Karpas-422 (cell line): ENCODE results near the gene ZNF710. TPM values are rescaled to one million over a fixed set of nuclear protein-coding genes. Genes with fewer than 3 reads are reported as not detected.

ENCODE experiments used
- DNase-seq: peaks from one replicate; pipeline ENCODE4 v3.0.0-alpha.2; 2015
- H2AFZ ChIP-seq: fragments of 200-600 bp; sonication (generic); 2 replicates; pipeline ENCODE4 v1.6.1; 2014; ENCODE audit warnings: antibody characterized with exemption, low read length, mixed read lengths
- H3K27ac ChIP-seq: fragments of 200-600 bp; sonication (generic); 2 replicates; pipeline ENCODE4 v1.5.1; 2014; ENCODE audit warnings: mild to moderate bottlenecking, low read length, moderate library complexity
- H3K27me3 ChIP-seq: fragments of 200-600 bp; sonication (generic); 2 replicates; pipeline ENCODE4 v1.6.1; 2014; ENCODE audit warnings: low read length, mixed read lengths
- H3K36me3 ChIP-seq: fragments of 200-600 bp; sonication (generic); 2 replicates; pipeline ENCODE4 v1.6.1; 2014; ENCODE audit warnings: low read length, mixed read lengths; ENCODE audit not compliant: insufficient read depth
- H3K4me1 ChIP-seq: fragments of 200-600 bp; sonication (generic); 2 replicates; pipeline ENCODE4 v1.6.1; 2014; ENCODE audit warnings: mild to moderate bottlenecking, low read length, mixed read lengths
- H3K4me2 ChIP-seq: fragments of 200-600 bp; sonication (generic); 2 replicates; pipeline ENCODE4 v1.6.1; 2014; ENCODE audit warnings: low read length, low read depth, mild to moderate bottlenecking; ENCODE audit not compliant: poor library complexity, severe bottlenecking
- H3K4me3 ChIP-seq: fragments of 200-600 bp; sonication (generic); 2 replicates; pipeline ENCODE4 v1.5.1; 2014; ENCODE audit warnings: mild to moderate bottlenecking, antibody characterized with exemption, low read length, mixed read lengths
- H3K79me2 ChIP-seq: fragments of 200-600 bp; sonication (generic); 2 replicates; pipeline ENCODE4 v1.6.1; 2014; ENCODE audit warnings: mild to moderate bottlenecking, low read length, mixed read lengths
- H3K9ac ChIP-seq: fragments of 200-600 bp; sonication (generic); 2 replicates; pipeline ENCODE4 v1.6.0; 2014; ENCODE audit warnings: low read length
- H3K9me2 ChIP-seq: fragments of 200-600 bp; sonication (generic), shearing (Covaris generic); replicated peaks from 2 replicates; pipeline ENCODE4 v1.6.0; 2014; ENCODE audit warnings: mild to moderate bottlenecking, low read length, moderate library complexity; ENCODE audit not compliant: insufficient read depth
- H3K9me3 ChIP-seq: fragments of 300-700, 200-600 bp; sonication (generic); 2 replicates; pipeline ENCODE4 v1.6.1; 2014; ENCODE audit warnings: low read length, mixed read lengths
- H4K20me1 ChIP-seq: fragments of 200-600 bp; sonication (generic); 2 replicates; pipeline ENCODE4 v1.6.1; 2014; ENCODE audit warnings: mild to moderate bottlenecking, antibody characterized with exemption, low read length, low read depth; ENCODE audit not compliant: insufficient read depth
- total RNA-seq: library from RNA; depleted of rRNA; stranded (reverse); fragments of >200 nt; shearing (Covaris generic); gene quantifications from 2 replicates; pipeline ENCODE4 v1.2.3, GENCODE V29; 2014; ENCODE audit warnings: low replicate concordance

The ZNF710 gene
- total RNA-seq, 1 experiment from 2014 or later = 25.2 TPM

- Histone ChIP-seq H3K4me3 (no peak overlapping the region), H3K4me1 (peaks cover 6% of the 10 kb centered on the region; the same call in 1 of the 2 replicates), H3K4me2 (no peak overlapping the region), H4K20me1 (no peaks in the 10 kb centered on the region), H3K79me2 (peaks cover 99% of the 10 kb centered on the region), H3K27ac (0 out of 2 replicates have a peak overlapping the region, but pooled peaks have one; percentile 12), H2AFZ (no peak overlapping the region), H3K9me3 (no peaks in the 10 kb centered on the region), H3K36me3 (peaks cover 5% of the 10 kb centered on the region; the same call in 1 of the 2 replicates), H3K9me2 (no peaks in the 10 kb centered on the region), H3K9ac (no peak overlapping the region), H3K27me3 (no peaks in the 10 kb centered on the region)
- DNase-seq = no peak
Observed at GRCh38 chr15:90016721-90017120, 15.6 kb downstream of the ZNF710 start.

GRCh38 chr15:90018216-90018831 is 17.2 kb downstream of the ZNF710 start:
- Histone ChIP-seq H3K4me1 (peaks cover 15% of the 10 kb centered on the region), H3K27me3 (no peaks in the 10 kb centered on the region), H2AFZ (no peak overlapping the region), H3K4me3 (no peak overlapping the region), H3K9me2 (no peaks in the 10 kb centered on the region), H3K79me2 (peaks cover 98% of the 10 kb centered on the region), H3K36me3 (no peaks in the 10 kb centered on the region), H3K4me2 (no peak overlapping the region), H4K20me1 (no peaks in the 10 kb centered on the region), H3K9me3 (no peaks in the 10 kb centered on the region), H3K27ac (no peak overlapping the region), H3K9ac (no peak overlapping the region)
- no peak for DNase-seq

- H3K4me3 ChIP-seq = no peak overlapping the region
- H4K20me1 ChIP-seq = no peaks in the 10 kb centered on the region
- H3K9ac ChIP-seq = no peak overlapping the region
- H3K4me1 ChIP-seq = peaks cover 28% of the 10 kb centered on the region
- H3K9me2 ChIP-seq = no peaks in the 10 kb centered on the region
- H3K4me2 ChIP-seq = no peak overlapping the region
- DNase-seq = no peak
- H3K27me3 ChIP-seq = no peaks in the 10 kb centered on the region
- H3K36me3 ChIP-seq = no peaks in the 10 kb centered on the region
- no peak overlapping the region for H2AFZ ChIP-seq
- no peaks in the 10 kb centered on the region for H3K9me3 ChIP-seq
- peaks cover 98% of the 10 kb centered on the region for H3K79me2 ChIP-seq
- no peak overlapping the region for H3K27ac ChIP-seq
Observed at GRCh38 chr15:90019611-90020010, 18.5 kb downstream of the ZNF710 start.

- H2AFZ ChIP-seq = no peak overlapping the region
- no peak overlapping the region for H3K4me3 ChIP-seq
- H3K4me2 ChIP-seq = no peak overlapping the region
- H3K9me2 ChIP-seq = no peaks in the 10 kb centered on the region
- H4K20me1 ChIP-seq = no peaks in the 10 kb centered on the region
- no peak overlapping the region for H3K9ac ChIP-seq
- H3K27me3 ChIP-seq = no peaks in the 10 kb centered on the region
- no peaks in the 10 kb centered on the region for H3K9me3 ChIP-seq
- no peak for DNase-seq
- H3K36me3 ChIP-seq = no peaks in the 10 kb centered on the region
- H3K79me2 ChIP-seq = peaks cover 98% of the 10 kb centered on the region
- H3K27ac ChIP-seq = no peak overlapping the region
- H3K4me1 ChIP-seq = peaks cover 33% of the 10 kb centered on the region
Observed at GRCh38 chr15:90020021-90020735, 19.1 kb downstream of the ZNF710 start.

- no peak for DNase-seq
- Histone ChIP-seq H4K20me1 (no peaks in the 10 kb centered on the region), H3K4me1 (peaks cover 41% of the 10 kb centered on the region), H3K27ac (no peak overlapping the region), H3K27me3 (no peaks in the 10 kb centered on the region), H3K9me3 (no peaks in the 10 kb centered on the region), H3K9ac (no peak overlapping the region), H2AFZ (no peak overlapping the region), H3K9me2 (no peaks in the 10 kb centered on the region), H3K36me3 (no peaks in the 10 kb centered on the region), H3K79me2 (peaks cover 98% of the 10 kb centered on the region), H3K4me2 (no peak overlapping the region), H3K4me3 (no peak overlapping the region)
Observed at GRCh38 chr15:90020936-90021507, 19.9 kb downstream of the ZNF710 start.

- Histone ChIP-seq H3K4me3 (no peak overlapping the region), H3K9me3 (no peaks in the 10 kb centered on the region), H2AFZ (no peak overlapping the region), H4K20me1 (no peaks in the 10 kb centered on the region), H3K79me2 (peaks cover 97% of the 10 kb centered on the region), H3K9ac (no peak overlapping the region), H3K27me3 (no peaks in the 10 kb centered on the region), H3K27ac (no peak overlapping the region), H3K4me2 (no peak overlapping the region), H3K9me2 (no peaks in the 10 kb centered on the region), H3K4me1 (peaks cover 40% of the 10 kb centered on the region), H3K36me3 (no peaks in the 10 kb centered on the region)
- no peak for DNase-seq
Observed at GRCh38 chr15:90022345-90022744, 21.2 kb downstream of the ZNF710 start.

GRCh38 chr15:90022905-90023700 is 22.0 kb downstream of the ZNF710 start:
- DNase-seq = no peak
- Histone ChIP-seq H3K9me2 (no peaks in the 10 kb centered on the region), H2AFZ (no peak overlapping the region), H3K27me3 (no peaks in the 10 kb centered on the region), H3K36me3 (no peaks in the 10 kb centered on the region), H3K79me2 (peaks cover 97% of the 10 kb centered on the region), H3K9me3 (no peaks in the 10 kb centered on the region), H4K20me1 (no peaks in the 10 kb centered on the region), H3K9ac (no peak overlapping the region), H3K4me2 (no peak overlapping the region), H3K27ac (no peak overlapping the region), H3K4me3 (no peak overlapping the region), H3K4me1 (peaks cover 40% of the 10 kb centered on the region)

GRCh38 chr15:90024406-90024805 is 23.3 kb downstream of the ZNF710 start:
- no peak for DNase-seq
- Histone ChIP-seq H3K4me3 (no peak overlapping the region), H3K79me2 (peaks cover 97% of the 10 kb centered on the region), H3K9ac (no peak overlapping the region), H3K4me2 (peak overlapping the region; percentile 15), H2AFZ (no peak overlapping the region), H4K20me1 (no peaks in the 10 kb centered on the region), H3K9me2 (no peaks in the 10 kb centered on the region), H3K36me3 (no peaks in the 10 kb centered on the region), H3K9me3 (no peaks in the 10 kb centered on the region), H3K4me1 (peaks cover 43% of the 10 kb centered on the region), H3K27ac (no peak overlapping the region), H3K27me3 (no peaks in the 10 kb centered on the region)
